ENCODE results near the gene LCK. TPM values are rescaled to one million over a fixed set of nuclear protein-coding genes. Genes with fewer than 3 reads are reported as not detected.
"Not testable (repeated sequence)": the region's sequence is repeated elsewhere in the genome, so short reads cannot be mapped to it uniquely, and the experiment has no call there.

LCK gene
- polyA plus RNA-seq, 3 donors, result 4.2 to 6.5 (median 5.0) TPM

GRCh38 chr1:32239337-32239736 lies 11.7 kb upstream of the LCK start:
- DNase-seq, result no peak

DNA sequence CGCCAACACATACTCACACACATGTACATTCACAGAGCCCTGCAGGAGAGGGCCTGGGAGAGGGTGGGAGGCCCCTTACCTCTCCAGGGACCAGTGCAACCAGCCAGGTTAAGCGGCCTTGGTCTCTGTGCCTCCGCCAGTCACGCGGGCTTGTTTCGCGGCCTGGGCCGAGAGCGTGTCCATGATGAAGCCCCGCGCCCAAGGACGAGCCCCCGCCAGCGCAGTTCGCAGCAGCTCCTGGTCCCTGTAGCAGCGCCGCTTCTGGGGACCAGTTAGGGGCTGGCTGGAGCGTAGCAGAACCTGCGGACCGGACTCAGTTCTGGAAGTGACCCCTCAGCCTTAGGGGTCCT lies 11.3 kb upstream of the LCK start:
- no peak for DNase-seq

DNA sequence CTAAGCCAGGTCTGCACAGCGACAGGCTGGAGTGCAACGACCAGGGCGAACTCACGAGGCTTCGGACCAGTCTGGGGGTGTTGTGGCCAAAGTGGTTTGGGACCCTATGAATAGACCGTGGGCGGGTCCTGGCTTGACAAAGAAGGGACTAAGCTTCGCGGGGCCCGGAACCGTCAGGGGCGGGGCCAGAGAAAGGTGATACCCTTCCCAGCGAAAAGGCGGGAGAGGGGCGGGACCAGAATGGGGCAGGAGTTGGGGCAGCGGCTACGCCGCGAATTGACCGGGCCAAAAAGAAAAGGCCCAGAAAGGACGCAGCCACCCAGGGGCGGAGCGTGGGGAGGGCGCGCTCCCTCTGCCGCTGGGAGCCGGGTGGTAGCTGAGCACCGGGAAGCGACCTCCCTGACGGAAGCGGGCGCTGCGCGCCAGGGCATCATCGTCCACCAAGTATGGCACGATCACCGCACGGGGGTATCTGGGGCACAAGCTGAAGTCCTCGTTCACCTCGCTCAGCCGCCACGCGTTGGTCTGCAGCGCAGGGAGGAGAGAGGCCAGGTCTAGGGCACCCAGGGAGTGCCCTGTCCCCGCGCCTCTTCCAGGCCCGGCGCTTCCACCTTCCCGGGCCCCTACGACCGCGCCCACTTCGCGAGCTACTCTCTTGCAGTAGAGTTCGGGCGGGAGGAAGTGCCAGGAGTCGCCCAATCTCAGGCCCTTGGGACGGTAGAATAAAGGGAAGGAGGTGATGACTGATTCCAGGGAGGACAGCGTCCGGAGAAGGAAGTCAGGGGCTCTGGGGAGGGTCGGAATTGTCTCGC lies 10.7 kb upstream of the LCK start:
- DNase-seq, result peak; percentile 83

DNA sequence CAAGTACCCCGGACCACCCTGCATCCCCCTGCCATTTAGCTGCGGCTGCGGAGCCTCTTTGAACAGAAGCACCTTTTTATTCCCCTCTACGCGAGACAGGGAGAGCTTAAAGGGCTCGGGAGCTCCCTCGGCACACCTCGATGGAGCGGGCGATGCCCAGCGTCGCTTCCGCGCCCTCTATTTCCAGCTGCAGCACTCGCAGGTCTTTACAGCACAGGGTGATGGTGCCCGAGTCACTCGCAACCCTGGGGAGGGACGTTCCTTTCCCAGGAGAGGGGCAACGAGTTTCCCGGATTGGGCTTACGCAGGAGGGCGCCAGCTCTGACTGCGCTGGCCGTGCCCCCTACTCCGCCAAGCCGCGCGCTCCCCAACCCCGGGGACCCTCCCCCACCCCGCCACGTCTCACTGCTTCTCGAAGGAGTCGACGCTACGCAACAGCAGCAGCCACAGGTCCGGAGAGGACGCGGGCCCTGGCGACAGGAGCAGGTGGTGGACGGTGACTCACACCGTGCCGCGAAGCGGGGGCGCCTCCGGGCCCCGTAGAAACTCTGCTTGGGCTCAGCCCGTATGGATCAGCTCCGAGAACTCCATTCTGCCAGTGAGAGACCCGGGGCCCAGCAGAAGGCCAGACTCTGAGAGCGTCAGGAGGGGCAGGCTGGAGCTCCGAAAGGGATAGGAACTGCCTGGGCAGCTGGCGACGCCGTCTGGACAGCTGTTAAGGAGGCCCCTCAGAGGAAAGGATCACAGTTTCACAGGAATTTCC lies 9.9 kb upstream of the LCK start:
- DNase-seq, result no peak

- DNase-seq, result no peak
Measured at GRCh38 chr1:32242341-32242851, 8.7 kb upstream of the LCK start.

DNA sequence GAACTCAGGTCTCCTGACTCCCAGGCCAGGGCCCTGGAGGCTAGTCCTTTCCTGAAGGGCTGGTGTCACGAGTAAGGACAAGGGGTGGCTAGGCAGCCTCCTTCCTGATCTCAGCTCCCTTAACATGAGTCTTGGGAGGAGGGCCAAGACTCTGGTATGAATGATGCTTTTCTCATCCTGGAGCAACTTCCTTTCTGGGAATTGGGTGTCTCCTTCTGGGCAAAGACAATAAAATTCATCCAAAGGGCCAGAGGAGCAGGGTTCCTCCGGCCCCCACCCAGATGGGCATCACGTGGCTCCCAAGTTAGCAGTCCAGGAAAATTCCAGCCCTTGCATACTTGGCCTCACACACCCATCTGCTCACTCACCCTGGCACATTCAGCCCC lies 4.2 kb upstream of the LCK start, which contains the start of gene FAM167B:
TSS of gene FAM167B (plus strand) at position 335 of the 386 bp plus-strand sequence. CDS start 200 bp downstream, outside the sequence.
- no peak for DNase-seq

- no peak for DNase-seq
Measured at GRCh38 chr1:32247452-32247851, 3.6 kb upstream of the LCK start.

- peak; percentile 75 for DNase-seq
Measured at GRCh38 chr1:32247983-32248889, 2.8 kb upstream of the LCK start.

- peak; percentile 49 for DNase-seq
Measured at GRCh38 chr1:32249831-32250525, 1.1 kb upstream of the LCK start.

GRCh38 chr1:32255072-32256071 lies 4.3 kb downstream of the LCK start:
- DNase-seq, result no peak

DNA sequence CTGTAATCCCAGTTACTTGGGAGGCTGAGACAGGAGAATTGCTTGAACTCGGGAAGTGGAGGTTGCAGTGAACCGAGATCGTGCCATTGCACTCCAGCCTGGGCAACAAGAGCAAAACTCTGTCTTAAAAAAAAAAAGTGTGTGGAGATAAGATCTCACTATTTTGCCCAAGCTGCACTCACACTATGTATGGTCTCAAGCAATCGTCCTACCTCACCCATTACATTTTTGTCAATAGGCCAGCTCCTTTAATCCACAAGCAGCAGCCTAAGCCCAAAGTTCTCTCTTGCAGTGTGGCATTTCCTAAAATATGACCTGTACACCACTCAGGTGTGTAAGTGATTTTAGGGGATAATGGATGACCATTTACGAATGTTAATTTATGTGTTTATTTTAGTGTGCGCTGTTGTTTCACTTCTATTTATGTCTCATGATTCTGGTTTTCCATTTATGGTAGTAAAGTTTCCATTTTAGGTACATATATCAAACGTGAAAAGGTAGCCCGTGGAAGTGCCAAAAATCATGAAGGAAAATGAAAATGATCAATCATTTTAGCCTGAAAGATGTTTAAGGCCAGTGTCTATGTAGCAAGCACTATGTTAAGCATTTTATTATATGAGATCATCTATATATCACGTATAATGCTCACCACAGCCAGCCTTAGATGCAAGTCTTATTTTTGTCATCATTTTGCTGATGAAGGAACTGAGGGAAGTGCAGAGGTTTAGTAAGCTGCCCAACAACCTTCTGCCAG lies 5.6 kb downstream of the LCK start:
- no peak for DNase-seq

DNA sequence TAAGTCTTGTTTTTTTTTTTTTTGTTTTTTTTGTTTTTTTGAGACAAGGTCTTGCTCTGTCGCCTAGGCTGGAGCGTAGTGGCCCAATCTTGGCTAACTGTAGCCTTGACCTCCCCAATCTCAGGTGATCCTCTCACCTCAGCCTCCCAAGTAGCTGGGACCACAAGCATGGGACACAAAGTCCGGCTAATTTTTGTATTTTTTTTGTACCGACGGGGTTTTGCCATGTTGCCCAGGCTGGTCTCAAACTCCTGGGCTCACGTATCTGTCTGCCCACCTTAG lies 6.1 kb downstream of the LCK start:
- DNase-seq, result no peak

GRCh38 chr1:32263236-32263593 lies 12.2 kb downstream of the LCK start:
- DNase-seq, result not testable (repeated sequence)

DNA sequence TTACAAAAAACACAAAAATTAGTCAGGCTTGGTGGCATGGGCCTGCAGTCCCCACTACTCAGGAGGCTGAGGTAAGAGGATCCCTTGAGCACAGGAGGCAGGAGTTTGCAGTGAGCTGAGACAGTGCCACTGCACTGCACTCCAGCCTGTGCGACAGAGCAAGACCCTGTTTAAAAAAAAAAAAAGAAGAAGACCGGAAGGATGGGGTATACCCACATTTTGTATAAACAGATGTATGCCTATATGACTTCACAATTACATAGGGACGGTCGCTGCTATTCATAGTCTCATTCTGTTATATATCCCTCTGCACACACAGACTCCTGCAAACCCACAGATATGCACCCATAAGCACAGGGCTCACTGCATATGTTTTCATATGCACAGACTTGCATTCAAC lies 12.7 kb downstream of the LCK start:
- no peak for DNase-seq

DNA sequence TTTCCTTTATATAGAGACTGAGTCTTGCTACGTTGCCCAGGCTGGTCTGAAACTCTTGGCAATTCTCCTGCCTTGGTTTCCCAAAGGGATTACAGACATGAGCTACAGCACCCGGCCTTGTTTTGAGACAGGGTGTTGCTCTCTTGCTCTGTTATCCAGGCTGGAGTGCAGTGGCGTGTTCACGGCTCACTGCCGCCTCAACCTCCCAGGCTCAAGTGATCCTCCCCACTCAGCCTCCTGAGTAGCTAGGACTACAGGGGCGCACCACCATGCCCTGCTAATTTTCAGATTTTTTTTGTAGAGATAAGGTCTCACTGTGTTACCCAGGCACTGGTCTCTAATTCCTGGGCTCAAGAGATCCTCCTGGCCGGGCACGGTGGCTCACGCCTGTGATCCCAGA lies 14.8 kb downstream of the LCK start:
- no peak for DNase-seq

DNA sequence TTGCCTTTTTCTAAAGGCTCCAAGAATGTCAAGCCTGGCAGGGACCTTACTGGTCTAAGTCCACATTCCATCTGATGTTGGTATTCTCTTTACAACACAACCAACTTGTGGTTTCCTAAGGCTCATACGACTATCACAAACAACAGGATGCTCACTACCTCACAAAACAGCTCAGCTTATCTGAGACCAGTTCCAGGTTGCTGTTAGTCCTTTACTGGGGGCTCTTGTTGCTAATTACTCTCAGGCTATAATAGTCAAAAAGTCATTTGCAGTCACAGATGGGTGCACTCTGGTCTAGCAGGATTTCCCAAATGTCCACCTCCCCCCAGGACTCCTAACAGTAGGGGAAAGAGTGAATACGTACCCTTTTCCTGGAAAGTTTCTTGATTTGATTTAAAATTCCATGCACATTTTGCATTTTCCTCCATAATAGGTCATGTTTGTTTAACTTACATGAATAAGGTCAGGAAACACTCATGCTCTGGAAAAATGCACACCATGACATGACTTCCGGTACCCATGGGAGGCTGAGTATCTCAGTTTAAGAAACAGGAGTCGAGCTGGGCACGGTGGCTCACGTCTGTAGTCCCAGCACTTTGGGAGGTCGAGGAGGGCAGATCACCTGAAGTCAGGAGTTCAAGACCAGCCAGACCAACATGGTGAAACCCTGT lies 16.0 kb downstream of the LCK start:
- no peak for DNase-seq

- DNase-seq, result no peak
Measured at GRCh38 chr1:32269744-32270143, 18.7 kb downstream of the LCK start.

DNA sequence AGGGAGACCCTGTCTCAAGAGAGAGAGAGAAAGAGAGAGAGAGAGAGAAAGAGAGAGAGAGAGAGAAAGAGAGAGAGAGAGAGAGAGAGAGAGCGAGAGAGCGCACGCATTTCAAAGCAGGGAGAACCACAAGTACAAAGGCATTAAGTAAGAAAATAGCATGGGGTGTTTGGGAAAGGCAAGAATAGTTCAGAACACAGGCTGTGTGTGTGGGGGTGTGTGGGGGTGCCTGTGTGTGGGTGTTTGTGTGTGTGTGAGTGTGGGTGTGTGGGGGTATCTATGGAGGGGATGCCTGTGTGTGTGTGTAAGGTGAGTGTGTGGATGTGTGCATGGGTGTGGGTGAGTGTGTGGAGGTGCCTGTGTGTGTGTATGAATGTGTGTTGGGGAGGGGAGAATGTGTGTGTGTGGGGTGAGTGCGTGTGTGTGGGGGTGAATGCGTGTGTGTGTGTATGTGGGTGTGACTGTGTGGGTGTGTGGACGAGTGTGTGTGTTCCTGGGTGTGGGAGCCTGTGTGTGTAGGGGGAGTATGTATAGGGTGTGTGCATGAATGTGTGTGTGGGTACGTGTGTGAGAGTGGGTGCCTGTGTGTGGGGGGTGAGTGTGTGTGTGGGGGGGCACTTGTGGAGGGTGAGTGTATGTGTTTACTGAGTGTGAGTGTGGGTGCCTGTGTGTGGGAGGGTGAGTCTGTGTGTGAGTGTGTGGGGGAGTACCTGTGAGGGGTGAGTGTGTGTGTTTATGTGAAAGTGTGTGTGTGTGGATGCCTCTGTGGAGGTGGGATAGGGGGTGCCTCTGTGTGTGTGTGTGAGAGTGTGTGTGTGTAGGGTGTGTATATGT lies 21.7 kb downstream of the LCK start:
- DNase-seq, result no peak
